WTC11 (cell line): Measurements from ENCODE around the gene RACGAP1. TPM values are rescaled to one million over a fixed set of nuclear protein-coding genes. Genes with fewer than 3 reads are reported as not detected.

Experiments used
- ATAC-seq: fragments of 200-7000 bp; cut with Tn5 transposase; 2 replicates; pipeline ENCODE4 v1.10.0; 2021; ENCODE audit warnings: mild to moderate bottlenecking, moderate library complexity
- CTCF ChIA-PET: fragments of 300-600 bp; sonication (Branson Sonifier 250); formaldehyde crosslinking; loops from one replicate; lab custom pipeline; 2021; ENCODE audit warnings: antibody characterized with exemption; lab: Charles Lee
- POLR2A ChIA-PET: fragments of 350-600 bp; sonication (Branson Sonifier 250); formaldehyde crosslinking; loops from one replicate; lab custom pipeline; 2021; ENCODE audit warnings: antibody characterized with exemption; lab: Charles Lee
- DNase-seq: peaks from one replicate; pipeline ENCODE4 v3.0.0; 2021; ENCODE audit warnings: low spot score
- H3K27ac Mint-ChIP-seq: 2 replicates; pipeline ENCODE4 v1.8.0; 2021; ENCODE audit warnings: mixed read lengths
- H3K27me3 Mint-ChIP-seq: 2 replicates; pipeline ENCODE4 v1.8.0; 2021; ENCODE audit warnings: low read depth, mild to moderate bottlenecking, moderate library complexity, mixed read lengths
- H3K36me3 Mint-ChIP-seq: 2 replicates; pipeline ENCODE4 v1.8.0; 2021; ENCODE audit warnings: mixed read lengths
- H3K4me1 Mint-ChIP-seq: 2 replicates; pipeline ENCODE4 v1.8.0; 2022; ENCODE audit warnings: mixed read lengths
- H3K4me3 Mint-ChIP-seq: 2 replicates; pipeline ENCODE4 v1.8.0; 2021; ENCODE audit warnings: mild to moderate bottlenecking, moderate library complexity, mixed read lengths
- H3K9me3 Mint-ChIP-seq: 2 replicates; pipeline ENCODE4 v1.8.0; 2021; ENCODE audit warnings: mixed read lengths
- CTCF ChIP-seq: fragments of 200-600 bp; IDR thresholded peaks from 2 replicates; pipeline ENCODE4 v1.8.0; 2022; ENCODE audit warnings: antibody characterized with exemption
- E2F4 ChIP-seq: sonication (generic); formaldehyde crosslinking; IDR thresholded peaks from 2 replicates; pipeline ENCODE4 v1.8.1; 2022; ENCODE audit warnings: low read depth, mild to moderate bottlenecking, moderate library complexity, missing genetic modification reagents, borderline replicate concordance
- IRF2 ChIP-seq: sonication (generic); formaldehyde crosslinking; IDR thresholded peaks from 2 replicates; pipeline ENCODE4 v1.8.0; 2022; ENCODE audit warnings: low read depth, missing genetic modification reagents, borderline replicate concordance
- JUN ChIP-seq: sonication (generic); formaldehyde crosslinking; IDR thresholded peaks from 2 replicates; pipeline ENCODE4 v1.8.0; 2023; ENCODE audit warnings: mild to moderate bottlenecking, missing genetic modification reagents
- NFYB ChIP-seq: sonication (generic); formaldehyde crosslinking; conservative IDR thresholded peaks from 2 replicates; pipeline ENCODE4 v1.8.0; 2022; ENCODE audit warnings: low read depth, missing genetic modification reagents
- PRDM15 ChIP-seq: sonication (generic); formaldehyde crosslinking; IDR thresholded peaks from 2 replicates; pipeline ENCODE4 v1.8.0; 2022; ENCODE audit warnings: missing genetic modification reagents
- SMAD4 ChIP-seq: sonication (generic); formaldehyde crosslinking; IDR thresholded peaks from 2 replicates; pipeline ENCODE4 v1.8.0; 2022; ENCODE audit warnings: mild to moderate bottlenecking, missing genetic modification reagents
- TCF7 ChIP-seq: sonication (generic); formaldehyde crosslinking; IDR thresholded peaks from 2 replicates; pipeline ENCODE4 v1.8.0; 2022; ENCODE audit warnings: mild to moderate bottlenecking, low read depth, missing genetic modification reagents, moderate library complexity
- ZNF121 ChIP-seq: sonication (generic); formaldehyde crosslinking; IDR thresholded peaks from 2 replicates; pipeline ENCODE4 v1.8.0; 2023; ENCODE audit warnings: missing genetic modification reagents
- ZNF263 ChIP-seq: sonication (generic); formaldehyde crosslinking; IDR thresholded peaks from 2 replicates; pipeline ENCODE4 v1.8.1; 2022; ENCODE audit warnings: low read depth, mild to moderate bottlenecking, moderate library complexity, missing genetic modification reagents
- ZNF671 ChIP-seq: fragments of 250-450 bp; sonication (Bioruptor Pico); IDR thresholded peaks from 2 replicates; pipeline ENCODE4 v1.8.0; 2021; ENCODE audit warnings: mild to moderate bottlenecking
- total RNA-seq: library from RNA; stranded (reverse); gene quantifications from 3 replicates; pipeline ENCODE4 v1.2.3, GENCODE V29; 2021
- TF ChIP-seq, protein P1 (sequence below): fragments of 250-450 bp; sonication (Bioruptor Pico); IDR thresholded peaks from 2 replicates; pipeline ENCODE4 v1.9.0; 2021; ENCODE audit warnings: mild to moderate bottlenecking, borderline replicate concordance
- TF ChIP-seq, protein P2 (sequence below): fragments of 250-450 bp; sonication (Bioruptor Pico); IDR thresholded peaks from 2 replicates; pipeline ENCODE4 v1.9.0; 2021; ENCODE audit warnings: mild to moderate bottlenecking

RACGAP1 gene
- total RNA-seq, 1 experiment from 2014 or later = 87.7 TPM

DNA sequence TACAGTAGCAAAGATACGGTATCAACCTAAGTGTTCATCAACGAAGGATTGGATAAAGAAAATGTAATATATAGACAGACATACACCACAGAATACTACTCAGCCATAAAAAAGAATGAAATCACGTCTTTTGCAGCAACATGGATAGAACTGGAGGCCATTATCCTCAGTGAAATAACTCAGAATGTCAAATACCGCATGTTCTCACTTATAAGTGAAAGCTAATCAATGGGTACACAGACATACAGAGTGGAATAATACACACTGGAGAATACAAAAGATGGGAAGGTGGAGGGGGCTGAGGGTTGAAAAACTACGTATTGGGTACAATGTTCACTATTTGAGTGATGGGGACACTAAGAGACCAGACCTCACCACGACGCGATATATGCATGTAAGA, 1.1 kb downstream of the RACGAP1 start:
- H3K36me3 Mint-ChIP-seq = 0 out of 2 replicates have a peak, but pooled peaks cover 2% of the 10 kb centered on the region
- H3K9me3 Mint-ChIP-seq = no peaks in the 10 kb centered on the region
- peaks cover 11% of the 10 kb centered on the region for H3K4me1 Mint-ChIP-seq
- no peak overlapping the region; the same call in 1 of the 2 replicates for H3K27ac Mint-ChIP-seq
- ChIA-PET POLR2A (no interaction called here), CTCF (interaction anchor here (1.1 to 1.8 kb wide), 3 partner anchors 15 to 57 kb away, joined by 4 to 10 read pairs (median 9); no protein-coding TSS in a partner anchor)
- H3K27me3 Mint-ChIP-seq = no peaks in the 10 kb centered on the region
- DNase-seq (no peak), ATAC-seq (no peak)
- peak overlapping the region; percentile 95 for H3K4me3 Mint-ChIP-seq
- TF ChIP-seq E2F4 (CRISPR knock-in tag) (no peak), NFYB (CRISPR knock-in tag) (no peak), IRF2 (CRISPR knock-in tag) (no peak), PRDM15 (no peak), TCF7 (CRISPR knock-in tag) (no peak), JUN (CRISPR knock-in tag) (no peak), ZNF121 (CRISPR knock-in tag) (no peak), SMAD4 (CRISPR knock-in tag) (no peak), ZNF671 (no peak), ZNF263 (no peak), CTCF (no peak)
- TF ChIP-seq, protein P1, sequence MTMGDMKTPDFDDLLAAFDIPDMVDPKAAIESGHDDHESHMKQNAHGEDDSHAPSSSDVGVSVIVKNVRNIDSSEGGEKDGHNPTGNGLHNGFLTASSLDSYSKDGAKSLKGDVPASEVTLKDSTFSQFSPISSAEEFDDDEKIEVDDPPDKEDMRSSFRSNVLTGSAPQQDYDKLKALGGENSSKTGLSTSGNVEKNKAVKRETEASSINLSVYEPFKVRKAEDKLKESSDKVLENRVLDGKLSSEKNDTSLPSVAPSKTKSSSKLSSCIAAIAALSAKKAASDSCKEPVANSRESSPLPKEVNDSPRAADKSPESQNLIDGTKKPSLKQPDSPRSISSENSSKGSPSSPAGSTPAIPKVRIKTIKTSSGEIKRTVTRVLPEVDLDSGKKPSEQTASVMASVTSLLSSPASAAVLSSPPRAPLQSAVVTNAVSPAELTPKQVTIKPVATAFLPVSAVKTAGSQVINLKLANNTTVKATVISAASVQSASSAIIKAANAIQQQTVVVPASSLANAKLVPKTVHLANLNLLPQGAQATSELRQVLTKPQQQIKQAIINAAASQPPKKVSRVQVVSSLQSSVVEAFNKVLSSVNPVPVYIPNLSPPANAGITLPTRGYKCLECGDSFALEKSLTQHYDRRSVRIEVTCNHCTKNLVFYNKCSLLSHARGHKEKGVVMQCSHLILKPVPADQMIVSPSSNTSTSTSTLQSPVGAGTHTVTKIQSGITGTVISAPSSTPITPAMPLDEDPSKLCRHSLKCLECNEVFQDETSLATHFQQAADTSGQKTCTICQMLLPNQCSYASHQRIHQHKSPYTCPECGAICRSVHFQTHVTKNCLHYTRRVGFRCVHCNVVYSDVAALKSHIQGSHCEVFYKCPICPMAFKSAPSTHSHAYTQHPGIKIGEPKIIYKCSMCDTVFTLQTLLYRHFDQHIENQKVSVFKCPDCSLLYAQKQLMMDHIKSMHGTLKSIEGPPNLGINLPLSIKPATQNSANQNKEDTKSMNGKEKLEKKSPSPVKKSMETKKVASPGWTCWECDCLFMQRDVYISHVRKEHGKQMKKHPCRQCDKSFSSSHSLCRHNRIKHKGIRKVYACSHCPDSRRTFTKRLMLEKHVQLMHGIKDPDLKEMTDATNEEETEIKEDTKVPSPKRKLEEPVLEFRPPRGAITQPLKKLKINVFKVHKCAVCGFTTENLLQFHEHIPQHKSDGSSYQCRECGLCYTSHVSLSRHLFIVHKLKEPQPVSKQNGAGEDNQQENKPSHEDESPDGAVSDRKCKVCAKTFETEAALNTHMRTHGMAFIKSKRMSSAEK = no peak
- TF ChIP-seq, protein P2, sequence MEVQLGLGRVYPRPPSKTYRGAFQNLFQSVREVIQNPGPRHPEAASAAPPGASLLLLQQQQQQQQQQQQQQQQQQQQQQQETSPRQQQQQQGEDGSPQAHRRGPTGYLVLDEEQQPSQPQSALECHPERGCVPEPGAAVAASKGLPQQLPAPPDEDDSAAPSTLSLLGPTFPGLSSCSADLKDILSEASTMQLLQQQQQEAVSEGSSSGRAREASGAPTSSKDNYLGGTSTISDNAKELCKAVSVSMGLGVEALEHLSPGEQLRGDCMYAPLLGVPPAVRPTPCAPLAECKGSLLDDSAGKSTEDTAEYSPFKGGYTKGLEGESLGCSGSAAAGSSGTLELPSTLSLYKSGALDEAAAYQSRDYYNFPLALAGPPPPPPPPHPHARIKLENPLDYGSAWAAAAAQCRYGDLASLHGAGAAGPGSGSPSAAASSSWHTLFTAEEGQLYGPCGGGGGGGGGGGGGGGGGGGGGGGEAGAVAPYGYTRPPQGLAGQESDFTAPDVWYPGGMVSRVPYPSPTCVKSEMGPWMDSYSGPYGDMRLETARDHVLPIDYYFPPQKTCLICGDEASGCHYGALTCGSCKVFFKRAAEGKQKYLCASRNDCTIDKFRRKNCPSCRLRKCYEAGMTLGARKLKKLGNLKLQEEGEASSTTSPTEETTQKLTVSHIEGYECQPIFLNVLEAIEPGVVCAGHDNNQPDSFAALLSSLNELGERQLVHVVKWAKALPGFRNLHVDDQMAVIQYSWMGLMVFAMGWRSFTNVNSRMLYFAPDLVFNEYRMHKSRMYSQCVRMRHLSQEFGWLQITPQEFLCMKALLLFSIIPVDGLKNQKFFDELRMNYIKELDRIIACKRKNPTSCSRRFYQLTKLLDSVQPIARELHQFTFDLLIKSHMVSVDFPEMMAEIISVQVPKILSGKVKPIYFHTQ (CRISPR knock-in tag) = no peak
